ENCODE measurements around the gene SEC22B.
"Not testable (repeated sequence)": the region's sequence is repeated elsewhere in the genome, so short reads cannot be mapped to it uniquely, and the experiment has no call there.

The SEC22B gene

DNA sequence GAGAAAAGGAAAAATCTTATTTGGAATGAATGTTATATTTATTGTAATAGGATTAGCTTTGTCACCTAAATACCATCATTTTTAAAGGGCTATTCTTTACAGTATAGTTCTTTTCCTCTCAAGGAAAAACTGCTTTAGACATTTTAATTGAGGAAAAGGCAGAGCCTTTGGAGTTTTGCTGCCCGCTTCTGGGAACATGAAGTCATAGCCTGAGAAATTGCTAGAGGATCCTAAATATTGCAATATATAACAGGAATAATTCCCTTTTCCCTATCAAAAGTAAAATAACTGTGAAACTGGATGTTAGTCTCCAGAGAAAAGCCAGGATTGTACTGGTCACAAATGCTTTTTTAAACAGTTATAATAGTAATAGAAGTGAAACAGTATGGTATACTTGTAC is 30.5 kb downstream of the SEC22B start:
- not testable (repeated sequence) for DNase-seq (ENCODE audit: extremely low read depth in 1 of 2, low read depth in 1 of 2)

DNA sequence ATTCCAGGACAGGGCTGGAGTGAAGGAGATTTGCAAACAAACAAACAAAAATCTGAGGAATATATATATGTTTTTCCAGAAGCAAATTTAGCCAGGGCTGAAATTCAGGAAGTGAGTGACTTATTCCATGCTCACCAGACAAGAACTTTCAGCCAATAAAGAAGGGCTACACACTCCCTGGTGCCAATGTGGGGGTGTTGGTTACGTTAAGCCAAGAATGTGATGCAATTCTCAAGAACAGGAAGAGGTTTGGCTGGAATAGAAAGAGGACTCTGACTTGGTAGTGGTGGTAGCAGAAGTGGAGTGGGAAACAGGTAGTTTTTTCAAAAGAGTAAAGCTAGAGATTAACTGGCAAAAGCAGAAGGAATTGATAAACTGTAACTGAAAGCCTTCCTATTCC is 31.7 kb downstream of the SEC22B start:
- DNase-seq (ENCODE audit: extremely low read depth in 1 of 2, low read depth in 1 of 2) = not testable (repeated sequence)

- DNase-seq (ENCODE audit: extremely low read depth in 1 of 2, low read depth in 1 of 2) = not testable (repeated sequence)
Observed at GRCh38 chr1:120144169-120144568, 32.2 kb downstream of the SEC22B start.

DNA sequence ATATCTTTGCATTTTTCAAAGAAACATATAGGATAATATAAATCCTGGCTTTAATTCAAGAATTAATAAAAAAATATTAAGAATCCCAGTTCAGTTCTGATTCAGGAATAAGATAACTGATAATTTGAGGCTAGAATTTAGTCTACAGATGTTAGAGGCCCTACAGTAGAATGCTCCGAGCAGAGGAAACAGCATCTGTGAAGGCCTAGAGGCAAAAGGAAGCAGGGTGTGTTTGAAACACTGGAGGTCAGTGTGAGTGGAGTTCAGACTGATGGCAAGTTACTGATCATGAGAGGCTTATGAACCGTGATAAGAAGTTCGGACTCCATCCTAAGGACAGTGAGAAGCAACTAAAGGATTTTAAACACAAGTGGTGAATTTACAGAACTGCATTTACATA is 33.0 kb downstream of the SEC22B start:
- DNase-seq (ENCODE audit: extremely low read depth in 1 of 2, low read depth in 1 of 2) = not testable (repeated sequence)

- peak; percentile 39 to 63 for DNase-seq (ENCODE audit: extremely low read depth in 1 of 2, low read depth in 1 of 2)
Observed at GRCh38 chr1:120142512-120143263, 33.6 kb downstream of the SEC22B start.

DNA sequence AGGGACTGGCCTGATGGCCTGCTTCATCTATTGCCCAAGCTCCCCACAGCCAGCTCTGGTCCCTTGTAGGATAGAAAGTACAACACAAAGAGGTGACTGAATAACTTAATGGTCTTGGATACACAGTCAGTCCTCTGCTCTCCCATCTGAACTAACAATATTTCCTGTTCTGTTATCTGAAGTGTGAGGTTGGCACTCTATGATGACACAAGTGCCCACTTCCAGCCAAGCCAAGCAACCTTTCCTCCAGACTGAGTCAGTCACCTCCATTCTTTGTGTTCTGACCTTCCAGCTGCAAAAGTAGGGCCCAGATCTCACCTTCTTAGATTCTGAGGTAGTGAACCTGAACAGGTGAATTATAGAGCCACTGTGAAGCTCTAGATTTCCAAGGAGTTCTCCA is 34.5 kb downstream of the SEC22B start:
- not testable (repeated sequence) for DNase-seq (ENCODE audit: extremely low read depth in 1 of 2, low read depth in 1 of 2)

GRCh38 chr1:120140656-120141265 is 35.6 kb downstream of the SEC22B start:
- DNase-seq (ENCODE audit: extremely low read depth in 1 of 2, low read depth in 1 of 2) = not testable (repeated sequence)

GRCh38 chr1:120136086-120136485 is 40.2 kb downstream of the SEC22B start:
- not testable (repeated sequence) for DNase-seq (ENCODE audit: extremely low read depth in 1 of 2, low read depth in 1 of 2)

GRCh38 chr1:120133928-120134325 is 42.4 kb downstream of the SEC22B start:
- not testable (repeated sequence) for DNase-seq (ENCODE audit: extremely low read depth in 1 of 2, low read depth in 1 of 2)

GRCh38 chr1:120133228-120133927 is 42.9 kb downstream of the SEC22B start:
- DNase-seq (ENCODE audit: extremely low read depth in 1 of 2, low read depth in 1 of 2) = no peak

GRCh38 chr1:120132406-120132763 is 43.9 kb downstream of the SEC22B start:
- not testable (repeated sequence) for DNase-seq (ENCODE audit: extremely low read depth in 1 of 2, low read depth in 1 of 2)

GRCh38 chr1:120131611-120132405 is 44.5 kb downstream of the SEC22B start:
- DNase-seq (ENCODE audit: extremely low read depth in 1 of 2, low read depth in 1 of 2) = not testable (repeated sequence)

DNA sequence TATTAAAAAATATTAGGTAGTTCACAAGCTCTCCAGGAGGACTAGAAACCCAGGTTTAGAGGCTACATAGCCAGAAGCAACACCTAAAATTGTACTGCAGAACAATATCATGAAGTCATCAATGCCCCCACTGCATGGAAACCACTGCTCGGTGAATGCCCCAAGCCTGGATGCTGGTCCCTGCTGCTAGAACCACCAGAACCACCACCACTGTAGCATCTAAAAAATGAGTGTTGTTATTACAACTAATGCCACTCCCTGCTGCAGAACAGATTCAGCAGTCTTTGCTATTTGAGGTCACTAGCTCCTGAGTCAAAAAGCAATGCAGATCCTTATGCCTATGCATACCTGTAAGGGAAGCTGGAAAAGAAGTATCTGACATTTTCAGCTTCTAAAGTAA is 48.4 kb downstream of the SEC22B start:
- not testable (repeated sequence) for DNase-seq (ENCODE audit: extremely low read depth in 1 of 2, low read depth in 1 of 2)

DNA sequence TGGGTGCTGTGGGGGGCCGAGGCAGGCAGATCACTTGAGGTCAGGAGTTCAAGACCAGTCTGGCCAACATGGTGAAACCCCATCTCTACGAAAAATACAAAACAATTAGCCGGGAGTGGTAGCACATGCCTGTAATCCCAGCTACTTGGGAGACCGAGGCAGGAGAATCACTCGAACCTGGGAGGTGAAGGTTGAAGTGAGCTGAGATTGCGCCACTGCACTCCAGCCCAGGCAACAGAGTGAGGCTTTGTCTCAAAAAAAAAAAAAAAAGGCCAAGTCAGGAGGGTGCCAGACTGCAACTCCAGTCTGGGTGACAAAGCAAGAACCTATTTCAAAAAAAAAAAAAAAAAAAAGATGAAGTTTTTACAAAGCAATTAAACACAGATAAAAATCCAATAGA is 50.1 kb downstream of the SEC22B start:
- DNase-seq (ENCODE audit: extremely low read depth in 1 of 2, low read depth in 1 of 2) = not testable (repeated sequence)

- not testable (repeated sequence) for DNase-seq (ENCODE audit: extremely low read depth in 1 of 2, low read depth in 1 of 2)
Observed at GRCh38 chr1:120124628-120125027, 51.7 kb downstream of the SEC22B start.

- not testable (repeated sequence) for DNase-seq (ENCODE audit: extremely low read depth in 1 of 2, low read depth in 1 of 2)
Observed at GRCh38 chr1:120123813-120124510, 52.4 kb downstream of the SEC22B start.

DNA sequence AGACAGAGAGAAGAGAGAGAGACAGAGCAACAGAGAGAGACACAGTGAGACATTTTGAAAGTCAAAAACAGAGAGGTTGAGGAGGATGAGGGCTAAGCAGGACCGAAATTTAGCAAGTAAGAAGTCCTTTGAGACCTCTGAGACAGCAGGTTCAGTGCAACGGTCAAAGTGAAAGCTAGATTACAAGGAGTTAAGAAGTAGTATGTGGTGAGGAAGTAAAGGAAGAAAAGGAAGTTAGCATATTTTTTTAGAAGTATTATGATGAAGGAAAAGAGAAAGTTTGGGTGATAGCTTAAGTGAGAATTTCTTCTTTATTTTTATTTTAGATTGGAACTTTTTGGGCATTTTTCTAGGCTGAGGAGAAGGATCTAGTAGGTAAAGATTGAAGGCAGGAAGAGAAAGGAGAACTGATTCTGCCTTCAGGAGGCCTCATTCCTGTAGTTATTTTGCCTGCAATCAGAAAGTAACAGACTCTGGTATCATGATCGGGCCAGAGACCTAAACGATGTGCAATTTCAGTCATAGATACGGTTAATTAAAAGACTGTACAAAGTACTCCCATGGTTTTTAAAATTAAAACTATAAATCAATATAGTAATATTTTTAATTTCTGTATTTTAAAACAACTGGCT is 53.9 kb downstream of the SEC22B start:
- not testable (repeated sequence) for DNase-seq (ENCODE audit: extremely low read depth in 1 of 2, low read depth in 1 of 2)

GRCh38 chr1:120121830-120122229 is 54.5 kb downstream of the SEC22B start:
- not testable (repeated sequence) for DNase-seq (ENCODE audit: extremely low read depth in 1 of 2, low read depth in 1 of 2)

- DNase-seq (ENCODE audit: extremely low read depth in 1 of 2, low read depth in 1 of 2) = not testable (repeated sequence)
Observed at GRCh38 chr1:120120525-120120924, 55.8 kb downstream of the SEC22B start.
